Measurements from ENCODE around the gene ASCL1. TPM values are rescaled to one million over a fixed set of nuclear protein-coding genes. Genes with fewer than 3 reads are reported as not detected.

The ASCL1 gene
- total RNA-seq, 4 donors from 2014 or later: not detected

DNA sequence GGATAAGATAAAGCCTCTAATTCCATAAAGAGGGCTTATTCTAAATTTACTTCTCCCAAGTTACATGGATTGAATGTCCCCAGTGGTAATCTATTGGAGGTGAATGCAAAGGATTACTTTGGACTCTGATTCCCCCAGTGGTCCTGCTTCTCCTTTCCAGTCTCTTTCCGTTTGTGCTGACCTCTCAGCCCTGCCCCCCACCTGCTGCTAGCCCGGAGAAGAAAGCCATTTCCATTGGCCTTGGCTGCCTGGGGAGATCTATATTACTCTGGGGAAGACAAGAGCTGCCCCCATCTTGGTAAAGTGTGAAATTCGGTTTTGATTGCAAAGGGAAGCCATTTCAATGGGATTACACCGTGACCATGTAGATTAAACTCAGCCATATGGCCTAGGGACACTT lies 13.3 kb downstream of the ASCL1 start:
- no peak overlapping the region for H3K27ac ChIP-seq
- H3K27me3 ChIP-seq: peaks cover 29% of the 10 kb centered on the region
- TF ChIP-seq POLR2AphosphoS5 (IDR thresholded peaks at IDR 0.05) (no peak), POLR2A (IDR thresholded peaks at IDR 0.05) (no peak), EP300 (IDR thresholded peaks at IDR 0.05) (no peak)
- TF ChIP-seq, protein P1, sequence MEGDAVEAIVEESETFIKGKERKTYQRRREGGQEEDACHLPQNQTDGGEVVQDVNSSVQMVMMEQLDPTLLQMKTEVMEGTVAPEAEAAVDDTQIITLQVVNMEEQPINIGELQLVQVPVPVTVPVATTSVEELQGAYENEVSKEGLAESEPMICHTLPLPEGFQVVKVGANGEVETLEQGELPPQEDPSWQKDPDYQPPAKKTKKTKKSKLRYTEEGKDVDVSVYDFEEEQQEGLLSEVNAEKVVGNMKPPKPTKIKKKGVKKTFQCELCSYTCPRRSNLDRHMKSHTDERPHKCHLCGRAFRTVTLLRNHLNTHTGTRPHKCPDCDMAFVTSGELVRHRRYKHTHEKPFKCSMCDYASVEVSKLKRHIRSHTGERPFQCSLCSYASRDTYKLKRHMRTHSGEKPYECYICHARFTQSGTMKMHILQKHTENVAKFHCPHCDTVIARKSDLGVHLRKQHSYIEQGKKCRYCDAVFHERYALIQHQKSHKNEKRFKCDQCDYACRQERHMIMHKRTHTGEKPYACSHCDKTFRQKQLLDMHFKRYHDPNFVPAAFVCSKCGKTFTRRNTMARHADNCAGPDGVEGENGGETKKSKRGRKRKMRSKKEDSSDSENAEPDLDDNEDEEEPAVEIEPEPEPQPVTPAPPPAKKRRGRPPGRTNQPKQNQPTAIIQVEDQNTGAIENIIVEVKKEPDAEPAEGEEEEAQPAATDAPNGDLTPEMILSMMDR (IDR thresholded peaks at IDR 0.05): no peak
- WGBS: 14% methylated on average over 4 of the region's 4 CpGs
- no peak for DNase-seq (ENCODE audit: low spot score in 2 of 2)
- no peak overlapping the region for H3K4me3 ChIP-seq
- no peaks in the 10 kb centered on the region for H3K9me3 ChIP-seq
- H3K4me1 ChIP-seq: no peaks in the 10 kb centered on the region
- no peaks in the 10 kb centered on the region for H3K36me3 ChIP-seq

DNA sequence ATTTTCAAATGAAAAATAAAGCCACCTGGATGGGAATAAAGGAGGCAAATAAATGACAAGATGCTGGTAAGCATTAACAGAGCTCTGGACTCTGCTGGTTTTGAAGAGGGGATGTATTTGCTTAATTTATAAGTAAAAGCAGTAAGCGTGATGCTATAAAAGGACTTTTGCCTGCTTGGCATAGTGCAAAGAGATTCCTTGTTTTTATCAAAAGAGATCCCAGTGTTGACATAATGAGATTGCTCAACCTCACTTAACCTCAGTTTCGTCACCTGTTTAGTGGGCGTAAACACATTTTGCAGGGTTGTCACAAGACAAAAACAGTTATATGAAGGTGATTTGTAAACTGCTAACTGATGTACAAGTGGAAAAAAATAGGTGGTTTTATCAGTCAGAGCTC lies 13.8 kb downstream of the ASCL1 start:
- 86% methylated on average over 3 of the region's 3 CpGs for WGBS
- Histone ChIP-seq H3K27me3 (peaks cover 25% of the 10 kb centered on the region), H3K9me3 (no peaks in the 10 kb centered on the region), H3K36me3 (no peaks in the 10 kb centered on the region), H3K4me1 (no peaks in the 10 kb centered on the region), H3K4me3 (no peak overlapping the region), H3K27ac (no peak overlapping the region)
- DNase-seq (ENCODE audit: low spot score in 2 of 2): no peak
- TF ChIP-seq POLR2A (IDR thresholded peaks at IDR 0.05): no peak
- TF ChIP-seq POLR2AphosphoS5 (IDR thresholded peaks at IDR 0.05): no peak
- no peak for TF ChIP-seq EP300 (IDR thresholded peaks at IDR 0.05)
- TF ChIP-seq, protein P1 (IDR thresholded peaks at IDR 0.05): no peak

DNA sequence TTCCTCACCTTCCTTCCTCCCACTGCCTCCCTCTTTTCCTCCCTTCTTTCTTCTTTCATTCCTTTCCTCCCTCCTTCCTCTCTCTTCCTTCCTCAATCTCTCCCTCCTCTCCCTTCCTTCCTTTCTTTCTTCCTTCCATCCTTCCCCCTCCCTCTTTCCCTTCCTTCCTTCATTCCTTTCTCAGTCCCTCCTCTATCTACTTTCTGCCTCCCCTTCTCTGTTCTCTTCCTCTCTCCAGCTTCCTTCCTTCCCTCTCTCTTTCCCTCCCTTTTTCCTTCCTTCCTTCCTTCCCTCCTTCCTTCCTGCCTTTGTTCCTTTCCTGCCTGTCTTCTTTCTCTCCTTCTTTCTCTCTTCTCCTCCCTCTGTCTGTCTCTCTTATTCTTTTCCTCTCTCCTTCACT lies 16.1 kb downstream of the ASCL1 start:
- H3K27ac ChIP-seq: no peak overlapping the region
- no peaks in the 10 kb centered on the region for H3K9me3 ChIP-seq
- no peak overlapping the region for H3K4me3 ChIP-seq
- no peak for DNase-seq (ENCODE audit: low spot score in 2 of 2)
- H3K36me3 ChIP-seq: no peaks in the 10 kb centered on the region
- peaks cover 15% of the 10 kb centered on the region for H3K27me3 ChIP-seq
- H3K4me1 ChIP-seq: no peaks in the 10 kb centered on the region
- TF ChIP-seq, protein P1 (IDR thresholded peaks at IDR 0.05): no peak
- TF ChIP-seq EP300 (IDR thresholded peaks at IDR 0.05) (no peak), POLR2AphosphoS5 (IDR thresholded peaks at IDR 0.05) (no peak), POLR2A (IDR thresholded peaks at IDR 0.05) (no peak)

DNA sequence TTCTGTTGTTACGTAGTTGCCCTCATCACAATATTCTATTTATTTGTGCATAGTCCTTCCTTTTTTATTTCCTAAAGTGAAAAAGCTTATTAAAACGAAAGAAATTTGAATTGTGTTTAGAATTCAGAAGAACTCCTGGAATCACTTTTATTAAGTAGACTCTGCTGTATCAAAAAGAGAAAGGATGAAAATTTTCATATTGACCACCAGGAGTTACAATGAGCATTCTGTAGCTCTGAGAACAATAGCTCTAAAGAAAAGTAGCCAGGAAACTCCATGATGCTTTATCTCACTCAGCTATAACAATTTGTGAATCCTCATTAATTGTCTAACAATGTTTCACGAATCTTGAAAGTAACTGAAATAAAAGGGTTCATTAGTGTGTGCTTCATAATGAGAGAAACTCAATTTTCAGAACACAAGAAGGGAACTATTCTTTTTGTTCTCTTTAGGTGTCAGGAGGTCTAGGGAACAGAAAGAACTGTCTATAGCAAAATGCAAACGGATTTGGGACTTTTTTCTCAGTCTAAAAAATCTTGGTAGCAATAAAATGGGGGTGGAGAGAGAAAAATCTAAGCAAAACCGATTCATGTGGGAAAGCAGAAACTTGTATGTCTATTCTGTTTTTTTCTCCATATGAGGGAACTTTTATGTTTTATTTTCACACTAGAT lies 19.3 kb downstream of the ASCL1 start:
- TF ChIP-seq POLR2A (IDR thresholded peaks at IDR 0.05): no peak
- TF ChIP-seq, protein P1 (IDR thresholded peaks at IDR 0.05): no peak
- TF ChIP-seq EP300 (IDR thresholded peaks at IDR 0.05): no peak
- TF ChIP-seq POLR2AphosphoS5 (IDR thresholded peaks at IDR 0.05): no peak
- H3K9me3 ChIP-seq: no peaks in the 10 kb centered on the region
- H3K36me3 ChIP-seq: no peaks in the 10 kb centered on the region
- 50% methylated on average over 5 of the region's 5 CpGs for WGBS
- H3K4me1 ChIP-seq: no peaks in the 10 kb centered on the region
- no peaks in the 10 kb centered on the region for H3K27me3 ChIP-seq
- H3K4me3 ChIP-seq: no peak overlapping the region
- H3K27ac ChIP-seq: no peak overlapping the region
- DNase-seq (ENCODE audit: low spot score in 2 of 2): no peak

DNA sequence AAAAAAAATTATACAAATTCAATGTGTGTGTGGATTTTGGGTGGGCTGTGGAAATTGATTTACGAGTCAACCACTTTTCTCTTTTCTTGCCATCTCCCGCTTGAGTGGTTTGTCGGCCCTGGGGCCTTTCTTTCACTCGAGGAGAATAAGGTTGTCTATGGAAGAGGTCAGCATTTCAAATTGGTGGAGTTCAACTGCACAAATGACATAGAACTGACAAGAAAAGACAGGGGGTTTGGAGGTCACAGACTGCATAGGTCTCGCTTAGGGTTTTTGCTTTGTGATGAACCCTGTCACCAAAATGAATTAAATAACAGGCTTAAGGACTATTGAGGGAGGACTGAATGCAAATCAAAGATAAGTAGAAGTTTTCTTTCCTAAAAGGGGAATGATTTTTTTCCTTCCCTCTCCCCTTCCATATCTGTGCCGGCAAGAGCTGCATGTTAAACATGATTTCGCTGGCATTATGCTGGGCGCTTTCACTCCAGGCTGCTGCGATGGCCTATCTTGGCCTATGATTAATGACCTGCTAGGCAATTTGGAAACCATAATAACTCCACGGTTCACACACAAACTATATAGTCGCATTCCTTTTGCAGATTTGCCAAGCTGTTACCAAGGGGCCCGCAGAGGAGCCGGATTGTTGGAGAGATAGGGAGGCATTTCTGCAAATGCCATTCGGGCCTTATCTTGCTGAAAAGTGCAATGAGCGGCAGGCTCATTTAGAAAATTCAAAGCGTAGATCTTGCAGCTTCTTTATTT lies 20.7 kb downstream of the ASCL1 start:
- no peak for DNase-seq (ENCODE audit: low spot score in 2 of 2)
- TF ChIP-seq EP300 (IDR thresholded peaks at IDR 0.05) (no peak), POLR2A (IDR thresholded peaks at IDR 0.05) (no peak), POLR2AphosphoS5 (IDR thresholded peaks at IDR 0.05) (no peak)
- TF ChIP-seq, protein P1 (IDR thresholded peaks at IDR 0.05): no peak
- no peak overlapping the region for H3K4me3 ChIP-seq
- no peaks in the 10 kb centered on the region for H3K36me3 ChIP-seq
- no peaks in the 10 kb centered on the region for H3K27me3 ChIP-seq
- no peak overlapping the region for H3K27ac ChIP-seq
- WGBS: 55% methylated on average over 16 of the region's 16 CpGs
- no peaks in the 10 kb centered on the region for H3K4me1 ChIP-seq
- H3K9me3 ChIP-seq: no peaks in the 10 kb centered on the region
